K562 (cell line): ENCODE measurements around the gene EEF2. TPM values are rescaled to one million over a fixed set of nuclear protein-coding genes. Genes with fewer than 3 reads are reported as not detected.

ENCODE experiments used
- ATAC-seq: fragments of 200-7000 bp; cut with Tn5 transposase; 3 replicates; pipeline ENCODE4 v1.9.1; 2020; ENCODE audit warnings: moderate library complexity
- BruUV-seq: library from RNA; stranded (reverse); fragments of 400-500 nt; replicated peaks from 2 replicates; lab custom pipeline; 2021; lab: Mats Ljungman, UMichigan
- CTCF ChIA-PET: fragments of 300-600 bp; formaldehyde crosslinking; extraction: SDS; loops from one replicate; lab custom pipeline; 2021; ENCODE audit warnings: low intra/inter-chr PET ratio; lab: Yijun Ruan, JAX
- POLR2A ChIA-PET: fragments of 300-600, 350-650 bp; sonication (Branson Sonifier 250); formaldehyde crosslinking; extraction: SDS; loops from one replicate; lab custom pipeline; 2021; ENCODE audit warnings: antibody characterized with exemption, inconsistent platforms; lab: Yijun Ruan, JAX
- DNase-seq, 4 experiments: peaks; one replicate each; pipeline versions ENCODE4 v3.0.0 to v3.0.0-alpha.2; 2011 to 2018; ENCODE audit warnings: low spot score in 3 of 4, mixed read lengths in 3 of 4; ENCODE audit errors: extremely low read depth in 1 of 4
- FAIRE-seq: peaks from 2 replicates; lab custom pipeline; 2011; peaks lifted over from hg19 to GRCh38; lab: Jason Lieb, UNC
- H2AFZ ChIP-seq: 2 replicates; pipeline ENCODE4 v1.6.0; 2011; ENCODE audit warnings: low read depth, low read length, control low read depth, inconsistent platforms
- H3K27ac ChIP-seq: fragments of 200-600 bp; 3 replicates; pipeline ENCODE4 v1.8.0; 2011; ENCODE audit warnings: low read depth, mild to moderate bottlenecking, control low read depth, inconsistent platforms, low read length, moderate library complexity, mixed read lengths; ENCODE audit errors: extremely low read depth
- H3K27me3 ChIP-seq, 2 experiments: fragments of 300-600 bp in 1 of 2; 2 replicates in 1 of 2; 3 replicates in 1 of 2; pipeline versions ENCODE4 v1.6.0 to v1.8.0; 2011; ENCODE audit warnings: inconsistent platforms in 2 of 2, low read length in 2 of 2, mild to moderate bottlenecking in 1 of 2, mixed read lengths in 1 of 2, moderate library complexity in 1 of 2; ENCODE audit not compliant: control insufficient read depth in 2 of 2, insufficient read depth in 2 of 2
- H3K36me3 ChIP-seq: fragments of 300-600 bp; 3 replicates; pipeline ENCODE4 v1.8.0; 2011; ENCODE audit warnings: mild to moderate bottlenecking, low read length, inconsistent platforms; ENCODE audit not compliant: control insufficient read depth, insufficient read depth
- H3K4me1 ChIP-seq, 2 experiments: fragments of 200-600 bp in 1 of 2; replicated peaks in 1 of 2; 2 replicates in 1 of 2; 3 replicates in 1 of 2; pipeline versions ENCODE4 v1.5.1 to v1.8.0; 2011; ENCODE audit warnings: inconsistent platforms in 2 of 2, low read length in 2 of 2, mild to moderate bottlenecking in 1 of 2, mixed read lengths in 1 of 2, moderate library complexity in 1 of 2; ENCODE audit not compliant: control insufficient read depth in 2 of 2, insufficient read depth in 2 of 2
- H3K4me2 ChIP-seq: 2 replicates; pipeline ENCODE4 v1.6.1; 2011; ENCODE audit warnings: low read length, control low read depth, inconsistent platforms, mixed read lengths; ENCODE audit not compliant: insufficient read depth
- H3K4me3 ChIP-seq: fragments of 200-600 bp; sonication (generic), shearing (Covaris generic); 2 replicates; pipeline ENCODE4 v1.5.1; 2016; ENCODE audit warnings: control low read depth, inconsistent platforms
- H3K79me2 ChIP-seq: fragments of 200-600 bp; 3 replicates; pipeline ENCODE4 v1.8.0; 2011; ENCODE audit warnings: low read length, inconsistent platforms; ENCODE audit not compliant: control insufficient read depth, insufficient read depth
- H3K9ac ChIP-seq, 2 experiments: 2 replicates each; pipeline versions ENCODE4 v1.6.0 to v1.6.1; 2011; ENCODE audit warnings: low read depth in 2 of 2, low read length in 2 of 2, control low read depth in 1 of 2, inconsistent platforms in 1 of 2, mild to moderate bottlenecking in 1 of 2, mixed read lengths in 1 of 2; ENCODE audit not compliant: insufficient read depth in 1 of 2
- H3K9me1 ChIP-seq: one replicate; pipeline ENCODE4 v1.6.0; 2011; ENCODE audit warnings: inconsistent platforms, mild to moderate bottlenecking, low read length, moderate library complexity; ENCODE audit not compliant: control insufficient read depth, insufficient read depth
- H3K9me3 ChIP-seq: replicated peaks from 2 replicates; pipeline ENCODE4 v1.5.1; 2011; ENCODE audit warnings: low read depth, low read length, inconsistent platforms; ENCODE audit not compliant: control insufficient read depth, insufficient read depth
- H4K20me1 ChIP-seq: replicated peaks from 2 replicates; pipeline ENCODE4 v1.6.1; 2011; ENCODE audit warnings: low read length, inconsistent platforms, mixed read lengths; ENCODE audit not compliant: control insufficient read depth, insufficient read depth
- CBFA2T2 ChIP-seq: fragments of 450-650 bp; conservative IDR thresholded peaks from 2 replicates; pipeline ENCODE4 v1.6.1; 2017; ENCODE audit warnings: mild to moderate bottlenecking
- ETS1 ChIP-seq: conservative IDR thresholded peaks from 2 replicates; pipeline ENCODE4 v1.6.1; 2011; ENCODE audit warnings: low read depth, mild to moderate bottlenecking, low read length; ENCODE audit not compliant: control insufficient read depth
- GATAD2B ChIP-seq: fragments of 450-650 bp; IDR thresholded peaks from 2 replicates; pipeline ENCODE4 v1.6.1; 2017; ENCODE audit warnings: mild to moderate bottlenecking, borderline replicate concordance
- HDAC6 ChIP-seq: IDR thresholded peaks from 2 replicates; pipeline ENCODE4 v1.6.1; 2012; ENCODE audit warnings: low read depth, mild to moderate bottlenecking, control low read depth, inconsistent platforms, low read length, moderate library complexity
- KAT7 ChIP-seq: sonication (generic); formaldehyde crosslinking; IDR thresholded peaks from 2 replicates; pipeline ENCODE4 v1.8.0; 2022; ENCODE audit warnings: missing genetic modification reagents, mild to moderate bottlenecking, borderline replicate concordance
- KLF13 ChIP-seq: fragments of 450-650 bp; IDR thresholded peaks from 2 replicates; pipeline ENCODE4 v1.6.1; 2016; ENCODE audit warnings: missing genetic modification characterization, low read depth, mild to moderate bottlenecking, missing compliant biosample characterization, moderate library complexity, borderline replicate concordance
- MYC ChIP-seq, 2 experiments: fragments of 250-450 bp in 1 of 2; sonication (Bioruptor Pico) in 1 of 2; IDR thresholded peaks; 2 replicates each; pipeline versions ENCODE4 v1.5.1 to v1.6.1; 2012 to 2021; ENCODE audit warnings: low read depth in 2 of 2, borderline replicate concordance in 1 of 2, improper control_type of control experiment in 1 of 2, low read length in 1 of 2, mild to moderate bottlenecking in 1 of 2, moderate library complexity in 1 of 2
- NFATC3 ChIP-seq: fragments of 450-650 bp; IDR thresholded peaks from 2 replicates; pipeline ENCODE4 v1.6.1; 2017; ENCODE audit warnings: mild to moderate bottlenecking
- PHTF2 ChIP-seq: fragments of 250-450 bp; sonication (Bioruptor Pico); IDR thresholded peaks from 2 replicates; pipeline ENCODE4 v1.5.0; 2021; ENCODE audit warnings: mild to moderate bottlenecking
- XRCC3 ChIP-seq: fragments of 450-650 bp; IDR thresholded peaks from 2 replicates; pipeline ENCODE4 v1.6.1; 2017; ENCODE audit warnings: mild to moderate bottlenecking, moderate library complexity
- ZBTB8A ChIP-seq: fragments of 450-650 bp; IDR thresholded peaks from 2 replicates; pipeline ENCODE4 v1.6.1; 2018; ENCODE audit warnings: mild to moderate bottlenecking, moderate library complexity; ENCODE audit not compliant: partially characterized antibody
- WGBS: fragments of 100-300 bp; shearing (Covaris generic); methylation state at CpG from one replicate; pipeline ENCODE4 v1.1.6; 2016; ENCODE audit warnings: low coverage, mixed read lengths; ENCODE audit not compliant: insufficient coverage; ENCODE audit errors: missing lambda C conversion rate; 5-methylcytosine and 5-hydroxymethylcytosine counted together
- in situ Hi-C: fragments of 300-500 bp; cut with MboI; formaldehyde crosslinking; loops from 4 replicates; pipeline ENCODE4 v1.15.0; 2018; ENCODE audit warnings: inconsistent platforms, mixed read lengths
- intact Hi-C: fragments of 100-400 bp; cut with micrococcal nuclease; formaldehyde crosslinking; loops from 2 replicates; pipeline ENCODE4 v1.14.2; 2022
- polyA plus RNA-seq, 8 experiments: library from polyadenylated mRNA; depleted of rRNA in 4 of 8; stranded (reverse) in 5 of 8; unstranded in 3 of 8; fragments of >200 nt; fragmentation: Nextera tagmentation in 2 of 8; fragmentation: Illumina TruSeq in 1 of 8; extraction: Ambion mirVana in 2 of 8; extraction: Trizol in 1 of 8; gene quantifications; 2 replicates each; pipeline versions ENCODE4 v1.2.1 to v1.2.3, GENCODE V29; 2011 to 2014; ENCODE audit warnings: inconsistent platforms in 1 of 8, missing spikeins in 1 of 8
- total RNA-seq, 7 experiments: library from RNA; depleted of rRNA in 6 of 7; stranded (reverse); fragments of >200 nt in 6 of 7; fragmentation: Illumina TruSeq in 2 of 7; extraction: Trizol in 2 of 7; gene quantifications; 2 replicates each; pipeline versions ENCODE4 v1.2.1 to v1.2.3, GENCODE V29; 2011 to 2021; ENCODE audit warnings: low replicate concordance in 1 of 7
- TF ChIP-seq, protein P1 (sequence below): sonication (generic); formaldehyde crosslinking; IDR thresholded peaks from 2 replicates; pipeline ENCODE4 v1.8.1; 2023; ENCODE audit warnings: mild to moderate bottlenecking, missing genetic modification reagents, moderate library complexity
- TF ChIP-seq, protein P2 (sequence below): fragments of 450-650 bp; IDR thresholded peaks from 2 replicates; pipeline ENCODE4 v1.6.1; 2017; ENCODE audit warnings: mild to moderate bottlenecking, moderate library complexity
- TF ChIP-seq, protein P3 (sequence below): sonication (generic); formaldehyde crosslinking; IDR thresholded peaks from 2 replicates; pipeline ENCODE4 v1.8.0; 2023; ENCODE audit warnings: mild to moderate bottlenecking, missing genetic modification reagents

EEF2 gene
- total and polyA plus RNA-seq, 9 of the 15 experiments (the other 6 are each of a cell fraction or from before 2014, with no cell fraction given) = 372 to 3,003 (median 1,453) TPM

- CTCF ChIA-PET = no interaction called here
- no peak for TF ChIP-seq XRCC3
- TF ChIP-seq, protein P1, sequence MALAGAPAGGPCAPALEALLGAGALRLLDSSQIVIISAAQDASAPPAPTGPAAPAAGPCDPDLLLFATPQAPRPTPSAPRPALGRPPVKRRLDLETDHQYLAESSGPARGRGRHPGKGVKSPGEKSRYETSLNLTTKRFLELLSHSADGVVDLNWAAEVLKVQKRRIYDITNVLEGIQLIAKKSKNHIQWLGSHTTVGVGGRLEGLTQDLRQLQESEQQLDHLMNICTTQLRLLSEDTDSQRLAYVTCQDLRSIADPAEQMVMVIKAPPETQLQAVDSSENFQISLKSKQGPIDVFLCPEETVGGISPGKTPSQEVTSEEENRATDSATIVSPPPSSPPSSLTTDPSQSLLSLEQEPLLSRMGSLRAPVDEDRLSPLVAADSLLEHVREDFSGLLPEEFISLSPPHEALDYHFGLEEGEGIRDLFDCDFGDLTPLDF (CRISPR knock-in tag) = no peak
- TF ChIP-seq, protein P2, sequence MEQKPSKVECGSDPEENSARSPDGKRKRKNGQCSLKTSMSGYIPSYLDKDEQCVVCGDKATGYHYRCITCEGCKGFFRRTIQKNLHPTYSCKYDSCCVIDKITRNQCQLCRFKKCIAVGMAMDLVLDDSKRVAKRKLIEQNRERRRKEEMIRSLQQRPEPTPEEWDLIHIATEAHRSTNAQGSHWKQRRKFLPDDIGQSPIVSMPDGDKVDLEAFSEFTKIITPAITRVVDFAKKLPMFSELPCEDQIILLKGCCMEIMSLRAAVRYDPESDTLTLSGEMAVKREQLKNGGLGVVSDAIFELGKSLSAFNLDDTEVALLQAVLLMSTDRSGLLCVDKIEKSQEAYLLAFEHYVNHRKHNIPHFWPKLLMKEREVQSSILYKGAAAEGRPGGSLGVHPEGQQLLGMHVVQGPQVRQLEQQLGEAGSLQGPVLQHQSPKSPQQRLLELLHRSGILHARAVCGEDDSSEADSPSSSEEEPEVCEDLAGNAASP = no peak
- TF ChIP-seq NFATC3 = no peak
- no peak for TF ChIP-seq GATAD2B
- no peak for TF ChIP-seq CBFA2T2
- no peak for TF ChIP-seq ETS1
- TF ChIP-seq ZBTB8A = no peak
- TF ChIP-seq PHTF2 (CRISPR knock-in tag) = no peak
- TF ChIP-seq KAT7 (CRISPR knock-in tag) = peak; percentile 47; the same call in 1 of the 2 replicates
- TF ChIP-seq, protein P3, sequence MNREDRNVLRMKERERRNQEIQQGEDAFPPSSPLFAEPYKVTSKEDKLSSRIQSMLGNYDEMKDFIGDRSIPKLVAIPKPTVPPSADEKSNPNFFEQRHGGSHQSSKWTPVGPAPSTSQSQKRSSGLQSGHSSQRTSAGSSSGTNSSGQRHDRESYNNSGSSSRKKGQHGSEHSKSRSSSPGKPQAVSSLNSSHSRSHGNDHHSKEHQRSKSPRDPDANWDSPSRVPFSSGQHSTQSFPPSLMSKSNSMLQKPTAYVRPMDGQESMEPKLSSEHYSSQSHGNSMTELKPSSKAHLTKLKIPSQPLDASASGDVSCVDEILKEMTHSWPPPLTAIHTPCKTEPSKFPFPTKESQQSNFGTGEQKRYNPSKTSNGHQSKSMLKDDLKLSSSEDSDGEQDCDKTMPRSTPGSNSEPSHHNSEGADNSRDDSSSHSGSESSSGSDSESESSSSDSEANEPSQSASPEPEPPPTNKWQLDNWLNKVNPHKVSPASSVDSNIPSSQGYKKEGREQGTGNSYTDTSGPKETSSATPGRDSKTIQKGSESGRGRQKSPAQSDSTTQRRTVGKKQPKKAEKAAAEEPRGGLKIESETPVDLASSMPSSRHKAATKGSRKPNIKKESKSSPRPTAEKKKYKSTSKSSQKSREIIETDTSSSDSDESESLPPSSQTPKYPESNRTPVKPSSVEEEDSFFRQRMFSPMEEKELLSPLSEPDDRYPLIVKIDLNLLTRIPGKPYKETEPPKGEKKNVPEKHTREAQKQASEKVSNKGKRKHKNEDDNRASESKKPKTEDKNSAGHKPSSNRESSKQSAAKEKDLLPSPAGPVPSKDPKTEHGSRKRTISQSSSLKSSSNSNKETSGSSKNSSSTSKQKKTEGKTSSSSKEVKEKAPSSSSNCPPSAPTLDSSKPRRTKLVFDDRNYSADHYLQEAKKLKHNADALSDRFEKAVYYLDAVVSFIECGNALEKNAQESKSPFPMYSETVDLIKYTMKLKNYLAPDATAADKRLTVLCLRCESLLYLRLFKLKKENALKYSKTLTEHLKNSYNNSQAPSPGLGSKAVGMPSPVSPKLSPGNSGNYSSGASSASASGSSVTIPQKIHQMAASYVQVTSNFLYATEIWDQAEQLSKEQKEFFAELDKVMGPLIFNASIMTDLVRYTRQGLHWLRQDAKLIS (CRISPR knock-in tag) = peak; percentile 83; the same call in 1 of the 2 replicates
- TF ChIP-seq MYC (IDR thresholded peaks at IDR 0.05; ENCODE audit: low read depth, low read length) = no peak
- TF ChIP-seq MYC (CRISPR knock-in tag; IDR thresholded peaks at IDR 0.05; ENCODE audit: borderline replicate concordance, low read depth) = no peak
- TF ChIP-seq KLF13 (tag) = no peak
- no peak for TF ChIP-seq HDAC6
Measured at GRCh38 chr19:3983542-3983914, 1.7 kb downstream of the EEF2 start.

More at GRCh38 chr19:3983542-3983914, 1.7 kb downstream of the EEF2 start:
- no peak for FAIRE-seq
- POLR2A ChIA-PET = interaction anchor here (0.6 to 9.7 kb wide), 12 partner anchors 8 to 419 kb away, joined by 3 to 215 read pairs (median 4); partner anchors contain the start of genes CHAF1A, DAPK3, GIPC3 and MRPL54
- Histone ChIP-seq H3K9me1 (peaks cover 22% of the 10 kb centered on the region), H3K79me2 (peaks cover 67% of the 10 kb centered on the region), H3K9me3 (no peaks in the 10 kb centered on the region), H3K4me3 (peak overlapping the region; percentile 99), H3K27me3 (no peaks in the 10 kb centered on the region), H3K4me1 (peaks cover 25 to 70% of the 10 kb centered on the region in 2 experiments; a peak in 4 of 5 replicates), H3K4me2 (peak overlapping the region; percentile 100), H4K20me1 (peaks cover 63% of the 10 kb centered on the region), H3K9ac (peak overlapping the region; percentile 97 to 100), H3K27ac (peak overlapping the region; percentile 99), H2AFZ (no peak overlapping the region), H3K36me3 (peaks cover 66% of the 10 kb centered on the region)
- intact Hi-C loops = no loop called here
- 35% methylated on average over 7 of the region's 7 CpGs for WGBS
- DNase-seq = peak in 2 of 4 experiments; percentile 28 to 32
- in situ Hi-C loops = loop anchor here (5.0 kb wide), 1 partner anchor 219 kb away; no protein-coding TSS in a partner anchor
- no peak for ATAC-seq
- no TSS peak for BruUV-seq
